Sigmoid colon (tissue), 7 donors: ENCODE results near the gene VPS51. TPM values are rescaled to one million over a fixed set of nuclear protein-coding genes. Genes with fewer than 3 reads are reported as not detected.

ENCODE experiments used
- DNase-seq: peaks from one replicate; pipeline ENCODE4 v3.0.0-alpha.2; 2019
- H3K27ac ChIP-seq, 4 donors: fragments of 200-600 bp; sonication (generic); one replicate each; pipeline ENCODE4 v1.5.1; 2016 to 2019; ENCODE audit warnings: mild to moderate bottlenecking in 1 of 4
- H3K27me3 ChIP-seq, 3 donors: fragments of 200-600 bp; sonication (generic); one replicate each; pipeline ENCODE4 v1.5.1; 2019; ENCODE audit warnings: mild to moderate bottlenecking in 1 of 3
- H3K36me3 ChIP-seq, 4 donors: fragments of 200-600 bp; sonication (generic); one replicate each; pipeline ENCODE4 v1.5.1; 2016 to 2019
- H3K4me1 ChIP-seq, 4 donors: fragments of 200-600 bp; sonication (generic); one replicate each; pipeline ENCODE4 v1.5.1; 2017 to 2019
- H3K4me3 ChIP-seq, 4 donors: fragments of 200-600 bp; sonication (generic); one replicate each; pipeline ENCODE4 v1.5.1; 2017 to 2019; ENCODE audit warnings: mild to moderate bottlenecking in 2 of 4, moderate library complexity in 1 of 4
- H3K9me3 ChIP-seq, 4 donors: fragments of 200-600 bp in 3 of 4; sonication (generic) in 3 of 4; one replicate each; pipeline versions ENCODE4 v1.5.1 to v1.6.1; 2013 to 2019
- CTCF ChIP-seq, 4 experiments: fragments of 450-650 bp in 3 of 4; fragments of 200-600 bp in 1 of 4; IDR thresholded peaks; one replicate each; pipeline ENCODE4 v1.5.1; 2016 to 2019; ENCODE audit warnings: antibody characterized with exemption in 4 of 4, mild to moderate bottlenecking in 3 of 4, moderate library complexity in 2 of 4
- EP300 ChIP-seq, 4 donors: sonication (generic); formaldehyde crosslinking; IDR thresholded peaks; one replicate each; pipeline ENCODE4 v1.6.1; 2017; ENCODE audit warnings: antibody characterized with exemption in 4 of 4
- POLR2A ChIP-seq, 2 donors: fragments of 450-650 bp; IDR thresholded peaks; one replicate each; pipeline ENCODE4 v1.6.1; 2016; ENCODE audit warnings: antibody characterized with exemption in 2 of 2, mild to moderate bottlenecking in 2 of 2, moderate library complexity in 2 of 2
- POLR2AphosphoS5 ChIP-seq, 4 donors: sonication (generic); formaldehyde crosslinking; IDR thresholded peaks; one replicate each; pipeline ENCODE4 v1.6.1; 2017; ENCODE audit warnings: antibody characterized with exemption in 4 of 4
- WGBS, 2 donors: extraction: QIAGEN DNeasy Blood & Tissue Kit; methylation state at CpG; one replicate each; pipeline ENCODE4 v1.1.7; 2013; 5-methylcytosine and 5-hydroxymethylcytosine counted together
- intact Hi-C: fragments of 100-400 bp; cut with DNase I; formaldehyde crosslinking; loops from one replicate; pipeline ENCODE4 v1.15.1; 2023
- polyA plus RNA-seq, 3 donors: library from polyadenylated mRNA; stranded (reverse); fragments of 200-250 nt; gene quantifications; one replicate each; pipeline ENCODE4 v1.2.3, GENCODE V29; 2013
- total RNA-seq, 4 donors: library from RNA; depleted of rRNA; stranded (reverse); fragments of >200 nt; gene quantifications; one replicate each; pipeline ENCODE4 v1.1.0, GENCODE V29; 2016
- donor health status: healthy with polysubstance abuse.
- donor health status: Bipolar disorder and iron deficiency.
- donor health status: healthy.

Gene VPS51
- total and polyA plus RNA-seq, 7 donors, result 86.2 to 752 (median 211) TPM

- H3K4me1 ChIP-seq, result no peaks in the 10 kb centered on the region
- intact Hi-C loops, result no loop called here
- no peaks in the 10 kb centered on the region for H3K27me3 ChIP-seq
- no peaks in the 10 kb centered on the region for H3K9me3 ChIP-seq
- 89 to 93% methylated on average over 4 of the region's 4 CpGs for WGBS, 2 donors
- no peaks in the 10 kb centered on the region for H3K36me3 ChIP-seq
- no peak overlapping the region for H3K4me3 ChIP-seq
- no peak for DNase-seq
- no peak for TF ChIP-seq CTCF (IDR thresholded peaks at IDR 0.05)
- H3K27ac ChIP-seq, result no peak overlapping the region
Observed at GRCh38 chr11:65064847-65065240, 31.2 kb upstream of the VPS51 start.

- no peak for DNase-seq
- no peak for TF ChIP-seq EP300 (IDR thresholded peaks at IDR 0.05)
- no peak for TF ChIP-seq POLR2AphosphoS5 (IDR thresholded peaks at IDR 0.05)
- Histone ChIP-seq H3K36me3 (no peaks in the 10 kb centered on the region), H3K4me1 (no peaks in the 10 kb centered on the region), H3K9me3 (no peaks in the 10 kb centered on the region), H3K27ac (no peak overlapping the region), H3K27me3 (no peaks in the 10 kb centered on the region), H3K4me3 (no peak overlapping the region)
- intact Hi-C loops, result no loop called here
- WGBS, 2 donors, result 81 to 83% methylated on average over 7 of the region's 7 CpGs
Observed at GRCh38 chr11:65065851-65066250, 30.2 kb upstream of the VPS51 start.

GRCh38 chr11:65066315-65066714 lies 29.7 kb upstream of the VPS51 start:
- intact Hi-C loops, result no loop called here
- Histone ChIP-seq H3K4me1 (no peaks in the 10 kb centered on the region), H3K27ac (no peak overlapping the region), H3K27me3 (no peaks in the 10 kb centered on the region), H3K9me3 (no peaks in the 10 kb centered on the region), H3K4me3 (no peak overlapping the region), H3K36me3 (no peaks in the 10 kb centered on the region)
- no peak for DNase-seq
- TF ChIP-seq CTCF (IDR thresholded peaks at IDR 0.05) (no peak), EP300 (IDR thresholded peaks at IDR 0.05) (no peak), POLR2AphosphoS5 (IDR thresholded peaks at IDR 0.05) (no peak), POLR2A (IDR thresholded peaks at IDR 0.05) (no peak)
- 87 to 88% methylated on average over 11 of the region's 11 CpGs for WGBS, 2 donors

- Histone ChIP-seq H3K9me3 (no peaks in the 10 kb centered on the region), H3K36me3 (no peaks in the 10 kb centered on the region), H3K27me3 (no peaks in the 10 kb centered on the region), H3K4me3 (no peak overlapping the region), H3K27ac (no peak overlapping the region), H3K4me1 (no peaks in the 10 kb centered on the region)
- DNase-seq, result no peak
- 85 to 93% methylated on average over 4 of the region's 4 CpGs for WGBS, 2 donors
- intact Hi-C loops, result no loop called here
- TF ChIP-seq POLR2AphosphoS5 (IDR thresholded peaks at IDR 0.05), result no peak
- TF ChIP-seq CTCF (IDR thresholded peaks at IDR 0.05), result no peak
- TF ChIP-seq POLR2A (IDR thresholded peaks at IDR 0.05), result no peak
- TF ChIP-seq EP300 (IDR thresholded peaks at IDR 0.05), result no peak
Observed at GRCh38 chr11:65066805-65067291, 29.2 kb upstream of the VPS51 start.

GRCh38 chr11:65067446-65067845 lies 28.6 kb upstream of the VPS51 start:
- no peak for TF ChIP-seq EP300 (IDR thresholded peaks at IDR 0.05)
- no peak for TF ChIP-seq POLR2AphosphoS5 (IDR thresholded peaks at IDR 0.05)
- TF ChIP-seq POLR2A (IDR thresholded peaks at IDR 0.05), result no peak
- no peak for TF ChIP-seq CTCF (IDR thresholded peaks at IDR 0.05)
- Histone ChIP-seq H3K27ac (no peak overlapping the region), H3K9me3 (no peaks in the 10 kb centered on the region), H3K27me3 (no peaks in the 10 kb centered on the region), H3K4me1 (no peaks in the 10 kb centered on the region), H3K36me3 (no peaks in the 10 kb centered on the region), H3K4me3 (no peak overlapping the region)
- DNase-seq, result no peak
- WGBS, 2 donors, result 87 to 89% methylated on average over 10 of the region's 10 CpGs
- intact Hi-C loops, result no loop called here
